Fibroblast of lung (primary cell): Measurements from ENCODE around the gene NLE1.

Experiments
- EZH2 ChIP-seq: IDR thresholded peaks from 2 replicates; pipeline ENCODE4 v1.5.1; 2012; ENCODE audit warnings: low read length, control low read depth, mild to moderate bottlenecking; ENCODE audit errors: missing control alignments
- TF ChIP-seq, protein P1 (sequence below), 2 donors: IDR thresholded peaks in 1 of 2; conservative IDR thresholded peaks in 1 of 2; 1 replicate in 1 of 2; 2 replicates in 1 of 2; pipeline ENCODE4 v1.5.1; 2011 to 2012; ENCODE audit warnings: low read length in 2 of 2, control low read depth in 1 of 2, inconsistent platforms in 1 of 2, low read depth in 1 of 2, mild to moderate bottlenecking in 1 of 2

DNA sequence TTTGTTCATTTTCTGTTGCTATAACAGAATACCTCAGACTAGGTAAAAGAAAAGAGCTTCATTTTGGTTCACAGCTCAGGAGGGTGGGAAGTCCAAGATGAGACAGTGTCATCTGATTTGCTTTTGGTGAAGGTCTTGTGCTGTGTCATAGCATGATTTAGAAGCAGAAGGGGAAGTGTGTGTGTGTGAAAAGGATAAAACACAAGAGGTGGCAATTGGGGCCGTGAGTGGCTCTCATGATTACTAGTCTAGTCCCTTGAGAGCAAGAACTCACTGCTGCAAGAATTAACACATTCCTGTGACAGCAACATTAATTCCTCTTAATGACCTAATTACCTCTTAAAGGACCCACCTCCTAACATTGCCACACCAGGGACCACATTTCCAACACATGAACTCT is 43.7 kb upstream of the NLE1 start:
- TF ChIP-seq, protein P1, sequence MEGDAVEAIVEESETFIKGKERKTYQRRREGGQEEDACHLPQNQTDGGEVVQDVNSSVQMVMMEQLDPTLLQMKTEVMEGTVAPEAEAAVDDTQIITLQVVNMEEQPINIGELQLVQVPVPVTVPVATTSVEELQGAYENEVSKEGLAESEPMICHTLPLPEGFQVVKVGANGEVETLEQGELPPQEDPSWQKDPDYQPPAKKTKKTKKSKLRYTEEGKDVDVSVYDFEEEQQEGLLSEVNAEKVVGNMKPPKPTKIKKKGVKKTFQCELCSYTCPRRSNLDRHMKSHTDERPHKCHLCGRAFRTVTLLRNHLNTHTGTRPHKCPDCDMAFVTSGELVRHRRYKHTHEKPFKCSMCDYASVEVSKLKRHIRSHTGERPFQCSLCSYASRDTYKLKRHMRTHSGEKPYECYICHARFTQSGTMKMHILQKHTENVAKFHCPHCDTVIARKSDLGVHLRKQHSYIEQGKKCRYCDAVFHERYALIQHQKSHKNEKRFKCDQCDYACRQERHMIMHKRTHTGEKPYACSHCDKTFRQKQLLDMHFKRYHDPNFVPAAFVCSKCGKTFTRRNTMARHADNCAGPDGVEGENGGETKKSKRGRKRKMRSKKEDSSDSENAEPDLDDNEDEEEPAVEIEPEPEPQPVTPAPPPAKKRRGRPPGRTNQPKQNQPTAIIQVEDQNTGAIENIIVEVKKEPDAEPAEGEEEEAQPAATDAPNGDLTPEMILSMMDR (conservative IDR thresholded peaks at IDR 0.05 in 1 of 2, IDR thresholded peaks at IDR 0.05 in 1 of 2; ENCODE audit: low read depth in 1 of 2, low read length in 2 of 2), result no peak
- no peak for TF ChIP-seq EZH2
